ENCODE data around the gene WWC2. TPM values are rescaled to one million over a fixed set of nuclear protein-coding genes. Genes with fewer than 3 reads are reported as not detected.

WWC2 gene
- total and polyA plus RNA-seq, 10 donors, result 1.4 to 32.0 (median 19.3) TPM

DNA sequence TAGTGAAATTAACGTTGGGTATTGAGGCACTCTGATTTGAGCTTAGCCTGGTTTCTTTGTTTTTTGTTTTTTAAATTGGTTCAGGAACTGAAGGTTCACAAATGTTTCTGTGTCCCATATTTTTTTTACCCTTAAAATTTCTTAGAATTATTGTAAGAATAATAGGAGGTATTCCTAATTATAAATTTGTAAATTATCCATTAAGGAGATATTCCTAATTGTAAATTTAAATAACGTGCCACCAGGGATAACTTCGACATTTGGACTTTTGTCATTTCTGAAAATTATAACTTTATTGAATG is 1.2 kb downstream of the WWC2 start:
- TF ChIP-seq POLR2AphosphoS5 (IDR thresholded peaks at IDR 0.05) (no peak), POLR2A (IDR thresholded peaks at IDR 0.05) (no peak)
- TF ChIP-seq, protein P1, sequence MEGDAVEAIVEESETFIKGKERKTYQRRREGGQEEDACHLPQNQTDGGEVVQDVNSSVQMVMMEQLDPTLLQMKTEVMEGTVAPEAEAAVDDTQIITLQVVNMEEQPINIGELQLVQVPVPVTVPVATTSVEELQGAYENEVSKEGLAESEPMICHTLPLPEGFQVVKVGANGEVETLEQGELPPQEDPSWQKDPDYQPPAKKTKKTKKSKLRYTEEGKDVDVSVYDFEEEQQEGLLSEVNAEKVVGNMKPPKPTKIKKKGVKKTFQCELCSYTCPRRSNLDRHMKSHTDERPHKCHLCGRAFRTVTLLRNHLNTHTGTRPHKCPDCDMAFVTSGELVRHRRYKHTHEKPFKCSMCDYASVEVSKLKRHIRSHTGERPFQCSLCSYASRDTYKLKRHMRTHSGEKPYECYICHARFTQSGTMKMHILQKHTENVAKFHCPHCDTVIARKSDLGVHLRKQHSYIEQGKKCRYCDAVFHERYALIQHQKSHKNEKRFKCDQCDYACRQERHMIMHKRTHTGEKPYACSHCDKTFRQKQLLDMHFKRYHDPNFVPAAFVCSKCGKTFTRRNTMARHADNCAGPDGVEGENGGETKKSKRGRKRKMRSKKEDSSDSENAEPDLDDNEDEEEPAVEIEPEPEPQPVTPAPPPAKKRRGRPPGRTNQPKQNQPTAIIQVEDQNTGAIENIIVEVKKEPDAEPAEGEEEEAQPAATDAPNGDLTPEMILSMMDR (IDR thresholded peaks at IDR 0.05 in 8 of 11, conservative IDR thresholded peaks at IDR 0.05 in 3 of 11), result no peak
- peaks cover 0 to 82% (median 30%) of the 10 kb centered on the region in 7 donors for H3K27me3 ChIP-seq (replicated peaks in 1 of 7)
- H3K9me3 ChIP-seq, result no peaks in the 10 kb centered on the region
- intact Hi-C loops (cut with DNase I; ENCODE audit: low total_unique reads), result no loop called here
- peaks cover 9 to 51% (median 19%) of the 10 kb centered on the region in 6 donors for H3K4me1 ChIP-seq
- H3K36me3 ChIP-seq, result no peaks in the 10 kb centered on the region
- no peak for DNase-seq
- WGBS, 5 donors, result 44 to 61% (median 56%) methylated on average over 3 of the region's 3 CpGs
- peak overlapping the region; percentile 59 to 91 (median 72) for H3K4me3 ChIP-seq
- peak overlapping the region in 4 of 8 donors; percentile 88 to 95 (median 91) for H3K27ac ChIP-seq

DNA sequence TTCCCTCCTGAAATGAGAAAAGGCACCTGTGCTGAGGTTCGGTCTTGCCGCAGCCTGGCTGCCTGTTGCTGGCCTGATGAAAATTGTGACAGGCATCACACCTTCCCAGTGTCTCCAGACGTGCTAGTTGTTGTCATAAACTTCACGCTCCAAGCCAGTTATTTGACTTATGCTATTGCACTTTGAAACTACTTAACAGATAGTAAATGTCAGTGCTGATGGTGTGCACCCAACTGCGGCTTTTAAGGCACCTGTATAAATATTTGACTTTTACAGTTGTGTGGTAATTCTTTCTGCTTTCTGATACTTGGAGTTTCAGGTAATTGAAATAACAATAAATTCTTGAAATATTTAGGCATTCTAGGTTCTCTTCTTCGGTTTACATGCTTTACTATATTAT is 1.8 kb downstream of the WWC2 start:
- WGBS, 5 donors, result 78 to 92% (median 86%) methylated on average over 6 of the region's 6 CpGs
- Histone ChIP-seq H3K4me3 (peak overlapping the region in 2 of 8 donors; percentile 71 to 72), H3K27ac (no peak overlapping the region)

GRCh38 chr4:183101956-183102480 is 3.0 kb downstream of the WWC2 start:
- H3K4me3 ChIP-seq, result no peak overlapping the region
- no peak overlapping the region for H3K27ac ChIP-seq
- TF ChIP-seq POLR2A (IDR thresholded peaks at IDR 0.05) (no peak), POLR2AphosphoS5 (IDR thresholded peaks at IDR 0.05) (no peak)
- TF ChIP-seq, protein P1 (IDR thresholded peaks at IDR 0.05 in 8 of 11, conservative IDR thresholded peaks at IDR 0.05 in 3 of 11), result no peak
- 79 to 91% (median 86%) methylated on average over 4 of the region's 4 CpGs for WGBS, 5 donors
- no peak for DNase-seq
- no peaks in the 10 kb centered on the region for H3K36me3 ChIP-seq
- no peaks in the 10 kb centered on the region for H3K9me3 ChIP-seq
- H3K27me3 ChIP-seq (replicated peaks in 1 of 7), result peaks cover 0 to 75% (median 30%) of the 10 kb centered on the region in 7 donors
- peaks cover 9 to 50% (median 19%) of the 10 kb centered on the region in 6 donors for H3K4me1 ChIP-seq
- intact Hi-C loops (cut with DNase I; ENCODE audit: low total_unique reads), result no loop called here

More for the DNA sequence above, 1.8 kb downstream of the WWC2 start:
- intact Hi-C loops (cut with DNase I; ENCODE audit: low total_unique reads), result no loop called here
- Histone ChIP-seq H3K4me1 (peaks cover 9 to 51% (median 19%) of the 10 kb centered on the region in 6 donors), H3K27me3 (replicated peaks in 1 of 7) (peaks cover 0 to 85% (median 30%) of the 10 kb centered on the region in 7 donors), H3K9me3 (no peaks in the 10 kb centered on the region), H3K36me3 (no peaks in the 10 kb centered on the region)
- no peak for DNase-seq
- TF ChIP-seq POLR2AphosphoS5 (IDR thresholded peaks at IDR 0.05), result no peak
- TF ChIP-seq, protein P1 (IDR thresholded peaks at IDR 0.05 in 8 of 11, conservative IDR thresholded peaks at IDR 0.05 in 3 of 11), result no peak
- TF ChIP-seq POLR2A (IDR thresholded peaks at IDR 0.05), result no peak

GRCh38 chr4:183105092-183105491 is 6.0 kb downstream of the WWC2 start:
- Histone ChIP-seq H3K27ac (no peak overlapping the region), H3K4me1 (peaks cover under 1 to 20% (median 9%) of the 10 kb centered on the region in 6 donors), H3K27me3 (replicated peaks in 1 of 7) (peaks cover 0 to 44% (median 1%) of the 10 kb centered on the region in 7 donors), H3K4me3 (no peak overlapping the region), H3K36me3 (no peaks in the 10 kb centered on the region), H3K9me3 (no peaks in the 10 kb centered on the region)
- no peak for DNase-seq
- TF ChIP-seq POLR2A (IDR thresholded peaks at IDR 0.05) (no peak), POLR2AphosphoS5 (IDR thresholded peaks at IDR 0.05) (no peak)
- TF ChIP-seq, protein P1 (IDR thresholded peaks at IDR 0.05 in 8 of 11, conservative IDR thresholded peaks at IDR 0.05 in 3 of 11), result no peak
- 87 to 91% (median 89%) methylated on average over 5 of the region's 5 CpGs for WGBS, 5 donors
- intact Hi-C loops (cut with DNase I; ENCODE audit: low total_unique reads), result no loop called here
